ENCODE data around the gene HSF2BP. TPM values are rescaled to one million over a fixed set of nuclear protein-coding genes. Genes with fewer than 3 reads are reported as not detected.

Gene HSF2BP
- total RNA-seq, 1 donor from 2014 or later: 3.4 TPM

- no peaks in the 10 kb centered on the region for H3K4me1 Mint-ChIP-seq (ENCODE audit: unreplicated experiment)
- DNase-seq (ENCODE audit: extremely low spot score, unreplicated experiment): no peak
- peaks cover 2% of the 10 kb centered on the region for H3K36me3 Mint-ChIP-seq (ENCODE audit: unreplicated experiment)
- no peaks in the 10 kb centered on the region for H3K9me3 Mint-ChIP-seq (ENCODE audit: unreplicated experiment)
- H3K27ac Mint-ChIP-seq (ENCODE audit: unreplicated experiment): no peak overlapping the region
- TF ChIP-seq, protein P1, sequence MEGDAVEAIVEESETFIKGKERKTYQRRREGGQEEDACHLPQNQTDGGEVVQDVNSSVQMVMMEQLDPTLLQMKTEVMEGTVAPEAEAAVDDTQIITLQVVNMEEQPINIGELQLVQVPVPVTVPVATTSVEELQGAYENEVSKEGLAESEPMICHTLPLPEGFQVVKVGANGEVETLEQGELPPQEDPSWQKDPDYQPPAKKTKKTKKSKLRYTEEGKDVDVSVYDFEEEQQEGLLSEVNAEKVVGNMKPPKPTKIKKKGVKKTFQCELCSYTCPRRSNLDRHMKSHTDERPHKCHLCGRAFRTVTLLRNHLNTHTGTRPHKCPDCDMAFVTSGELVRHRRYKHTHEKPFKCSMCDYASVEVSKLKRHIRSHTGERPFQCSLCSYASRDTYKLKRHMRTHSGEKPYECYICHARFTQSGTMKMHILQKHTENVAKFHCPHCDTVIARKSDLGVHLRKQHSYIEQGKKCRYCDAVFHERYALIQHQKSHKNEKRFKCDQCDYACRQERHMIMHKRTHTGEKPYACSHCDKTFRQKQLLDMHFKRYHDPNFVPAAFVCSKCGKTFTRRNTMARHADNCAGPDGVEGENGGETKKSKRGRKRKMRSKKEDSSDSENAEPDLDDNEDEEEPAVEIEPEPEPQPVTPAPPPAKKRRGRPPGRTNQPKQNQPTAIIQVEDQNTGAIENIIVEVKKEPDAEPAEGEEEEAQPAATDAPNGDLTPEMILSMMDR (IDR thresholded peaks at IDR 0.05): no peak
- H3K27me3 Mint-ChIP-seq (ENCODE audit: unreplicated experiment): no peaks in the 10 kb centered on the region
- H3K4me3 Mint-ChIP-seq (ENCODE audit: unreplicated experiment): no peak overlapping the region
Observed at GRCh38 chr21:43635436-43635835, 23.9 kb downstream of the HSF2BP start.

GRCh38 chr21:43634618-43635017 lies 24.7 kb downstream of the HSF2BP start:
- peaks cover 6% of the 10 kb centered on the region for H3K36me3 Mint-ChIP-seq (ENCODE audit: unreplicated experiment)
- no peaks in the 10 kb centered on the region for H3K9me3 Mint-ChIP-seq (ENCODE audit: unreplicated experiment)
- H3K27ac Mint-ChIP-seq (ENCODE audit: unreplicated experiment): no peak overlapping the region
- H3K4me1 Mint-ChIP-seq (ENCODE audit: unreplicated experiment): no peaks in the 10 kb centered on the region
- no peak overlapping the region for H3K4me3 Mint-ChIP-seq (ENCODE audit: unreplicated experiment)
- no peaks in the 10 kb centered on the region for H3K27me3 Mint-ChIP-seq (ENCODE audit: unreplicated experiment)
- no peak for DNase-seq (ENCODE audit: extremely low spot score, unreplicated experiment)
- TF ChIP-seq, protein P1 (IDR thresholded peaks at IDR 0.05): no peak

DNA sequence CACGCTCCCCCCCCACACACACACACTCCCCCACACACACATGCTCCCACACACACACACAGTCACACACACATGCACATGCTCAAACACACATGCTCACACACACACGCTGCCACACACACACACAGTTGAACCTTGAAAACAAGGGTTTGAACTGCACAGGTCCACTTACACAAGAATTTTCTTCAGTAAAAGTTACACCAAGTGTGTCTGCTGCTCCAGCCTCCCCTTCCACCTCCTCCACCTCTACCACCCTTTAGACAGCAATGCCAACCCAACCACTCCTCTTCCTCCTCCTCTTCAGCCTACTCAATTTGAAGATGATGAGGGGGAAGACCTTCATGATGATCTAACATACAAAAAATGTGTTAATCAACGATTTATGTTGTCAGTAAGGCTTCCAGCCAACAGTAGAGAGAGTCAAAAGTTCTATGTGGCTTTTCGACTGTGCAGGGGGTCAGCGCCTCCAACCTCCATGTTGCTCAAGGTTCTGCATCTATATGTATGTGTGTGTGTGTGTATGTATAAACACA lies 26.8 kb downstream of the HSF2BP start:
- TF ChIP-seq, protein P1 (IDR thresholded peaks at IDR 0.05): no peak
- Mint-ChIP-seq H3K4me3 (ENCODE audit: unreplicated experiment) (no peak overlapping the region), H3K27ac (ENCODE audit: unreplicated experiment) (no peak overlapping the region), H3K4me1 (ENCODE audit: unreplicated experiment) (no peaks in the 10 kb centered on the region), H3K27me3 (ENCODE audit: unreplicated experiment) (no peaks in the 10 kb centered on the region), H3K36me3 (ENCODE audit: unreplicated experiment) (peaks cover 19% of the 10 kb centered on the region), H3K9me3 (ENCODE audit: unreplicated experiment) (peaks cover 6% of the 10 kb centered on the region)
- no peak for DNase-seq (ENCODE audit: extremely low spot score, unreplicated experiment)

DNA sequence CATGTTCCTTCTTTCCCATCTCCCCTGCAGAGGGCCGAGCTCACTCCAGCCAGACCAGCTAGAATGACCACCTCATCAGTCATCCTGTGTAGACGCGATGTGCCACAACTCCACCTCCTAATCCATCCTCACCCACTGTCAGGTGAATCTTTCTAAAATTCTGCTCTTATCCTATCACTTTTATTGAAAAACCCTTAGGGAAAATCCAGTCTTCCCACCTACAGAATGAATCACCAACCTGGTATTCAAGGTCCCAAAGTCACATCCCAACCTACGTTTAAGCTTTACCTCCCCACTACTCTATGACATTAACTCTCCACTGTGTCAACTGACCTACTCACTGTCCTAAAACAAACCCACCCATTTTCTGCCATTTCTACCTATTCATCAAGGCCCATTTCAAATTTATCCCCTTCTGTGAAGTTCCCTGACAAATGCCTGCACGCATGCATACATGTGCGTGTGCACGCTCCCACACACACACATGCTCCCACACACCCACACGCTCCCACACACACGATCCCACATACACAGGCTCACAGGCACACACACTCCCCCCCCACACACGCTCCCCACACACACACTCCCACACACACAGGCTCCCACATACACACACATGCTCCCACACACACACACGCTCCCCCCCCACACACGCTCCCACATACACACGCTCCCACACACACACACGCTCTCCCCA lies 27.7 kb downstream of the HSF2BP start:
- peaks cover 19% of the 10 kb centered on the region for H3K36me3 Mint-ChIP-seq (ENCODE audit: unreplicated experiment)
- H3K27me3 Mint-ChIP-seq (ENCODE audit: unreplicated experiment): no peaks in the 10 kb centered on the region
- H3K9me3 Mint-ChIP-seq (ENCODE audit: unreplicated experiment): peaks cover 6% of the 10 kb centered on the region
- H3K4me1 Mint-ChIP-seq (ENCODE audit: unreplicated experiment): no peaks in the 10 kb centered on the region
- no peak for DNase-seq (ENCODE audit: extremely low spot score, unreplicated experiment)
- H3K27ac Mint-ChIP-seq (ENCODE audit: unreplicated experiment): no peak overlapping the region
- TF ChIP-seq, protein P1 (IDR thresholded peaks at IDR 0.05): no peak
- H3K4me3 Mint-ChIP-seq (ENCODE audit: unreplicated experiment): no peak overlapping the region

GRCh38 chr21:43627527-43627926 lies 31.8 kb downstream of the HSF2BP start:
- Mint-ChIP-seq H3K4me3 (ENCODE audit: unreplicated experiment) (no peak overlapping the region), H3K36me3 (ENCODE audit: unreplicated experiment) (peaks cover 24% of the 10 kb centered on the region), H3K4me1 (ENCODE audit: unreplicated experiment) (no peaks in the 10 kb centered on the region), H3K27ac (ENCODE audit: unreplicated experiment) (no peak overlapping the region), H3K27me3 (ENCODE audit: unreplicated experiment) (no peaks in the 10 kb centered on the region), H3K9me3 (ENCODE audit: unreplicated experiment) (peaks cover 6% of the 10 kb centered on the region)
- TF ChIP-seq, protein P1 (IDR thresholded peaks at IDR 0.05): no peak
- DNase-seq (ENCODE audit: extremely low spot score, unreplicated experiment): no peak
